Stimulated activated naive CD8-positive, alpha-beta T cell treated with anti-CD3 and anti-CD28 coated beads, Interleukin-15, Interleukin-2, amounts not matched to agents 100 U/mL and 50 U/mL, for 24 hours (primary cell): Measurements from ENCODE around the gene KRT72.

Experiments used
- ATAC-seq: fragments of 150-1000 bp; cut with Tn5 transposase; one replicate; pipeline ENCODE4 v1.10.0; 2021
- DNase-seq: peaks from one replicate; pipeline ENCODE4 v3.0.0; 2021

Gene KRT72

GRCh38 chr12:52578469-52578868 lies 22.8 kb downstream of the KRT72 start:
- ATAC-seq: no peak
- no peak for DNase-seq

- ATAC-seq (no peak), DNase-seq (no peak)
These were observed 23.9 kb downstream of the KRT72 start for GRCh38 chr12:52577316-52577715.

GRCh38 chr12:52575948-52576347 lies 25.3 kb downstream of the KRT72 start:
- DNase-seq (no peak), ATAC-seq (no peak)

- DNase-seq: no peak
- no peak for ATAC-seq
These were observed 26.0 kb downstream of the KRT72 start for GRCh38 chr12:52575256-52575655.

- DNase-seq (no peak), ATAC-seq (no peak)
These were observed 27.5 kb downstream of the KRT72 start, which contains the start of gene KRT74 for GRCh38 chr12:52573743-52574142. Gene KRT74 (minus strand): TSS chr12:52573843. CDS start chr12:52573777, 66 bp downstream.

- DNase-seq: no peak
- ATAC-seq: no peak
These were observed 28.0 kb downstream of the KRT72 start for GRCh38 chr12:52573306-52573705.

GRCh38 chr12:52570511-52570910 lies 30.8 kb downstream of the KRT72 start:
- ATAC-seq (no peak), DNase-seq (no peak)

GRCh38 chr12:52568111-52568510 lies 33.2 kb downstream of the KRT72 start:
- DNase-seq: no peak
- ATAC-seq: no peak

GRCh38 chr12:52566847-52567291 lies 34.4 kb downstream of the KRT72 start:
- ATAC-seq: no peak
- DNase-seq: peak; percentile 20

GRCh38 chr12:52564582-52564981 lies 36.7 kb downstream of the KRT72 start:
- DNase-seq (no peak), ATAC-seq (no peak)

GRCh38 chr12:52561880-52562449 lies 39.3 kb downstream of the KRT72 start:
- ATAC-seq: no peak
- no peak for DNase-seq

GRCh38 chr12:52559979-52560378 lies 41.3 kb downstream of the KRT72 start:
- DNase-seq (no peak), ATAC-seq (no peak)

- DNase-seq (no peak), ATAC-seq (no peak)
These were observed 42.4 kb downstream of the KRT72 start for GRCh38 chr12:52558781-52559445.

GRCh38 chr12:52557476-52557875 lies 43.8 kb downstream of the KRT72 start:
- no peak for ATAC-seq
- no peak for DNase-seq

GRCh38 chr12:52555577-52555976 lies 45.7 kb downstream of the KRT72 start:
- DNase-seq: no peak
- no peak for ATAC-seq

- ATAC-seq: no peak
- DNase-seq: no peak
These were observed 48.5 kb downstream of the KRT72 start, which contains the start of gene KRT71 for GRCh38 chr12:52552681-52553195. Gene KRT71 (minus strand): TSS chr12:52553145. CDS start chr12:52553077, 68 bp downstream.

GRCh38 chr12:52552055-52552454 lies 49.2 kb downstream of the KRT72 start:
- DNase-seq: no peak
- no peak for ATAC-seq

- ATAC-seq (no peak), DNase-seq (no peak)
These were observed 49.9 kb downstream of the KRT72 start for GRCh38 chr12:52551216-52551865.

GRCh38 chr12:52546126-52546525 lies 55.1 kb downstream of the KRT72 start:
- ATAC-seq (no peak), DNase-seq (no peak)

GRCh38 chr12:52543985-52544883 lies 57.0 kb downstream of the KRT72 start:
- DNase-seq (no peak), ATAC-seq (no peak)

GRCh38 chr12:52542785-52543318 lies 58.4 kb downstream of the KRT72 start:
- DNase-seq: no peak
- ATAC-seq: no peak

- no peak for DNase-seq
- no peak for ATAC-seq
These were observed 59.1 kb downstream of the KRT72 start for GRCh38 chr12:52542157-52542556.
